ENCODE measurements around the gene RIMBP3C. TPM values are rescaled to one million over a fixed set of nuclear protein-coding genes. Genes with fewer than 3 reads are reported as not detected.
"Not testable (repeated sequence)": the region's sequence is repeated elsewhere in the genome, so short reads cannot be mapped to it uniquely, and the experiment has no call there.

Gene RIMBP3C
- total and polyA plus RNA-seq, 2 donors (not counting 1 experiment from before 2014, with no cell fraction given), result 0.22 to 0.89 TPM

DNA sequence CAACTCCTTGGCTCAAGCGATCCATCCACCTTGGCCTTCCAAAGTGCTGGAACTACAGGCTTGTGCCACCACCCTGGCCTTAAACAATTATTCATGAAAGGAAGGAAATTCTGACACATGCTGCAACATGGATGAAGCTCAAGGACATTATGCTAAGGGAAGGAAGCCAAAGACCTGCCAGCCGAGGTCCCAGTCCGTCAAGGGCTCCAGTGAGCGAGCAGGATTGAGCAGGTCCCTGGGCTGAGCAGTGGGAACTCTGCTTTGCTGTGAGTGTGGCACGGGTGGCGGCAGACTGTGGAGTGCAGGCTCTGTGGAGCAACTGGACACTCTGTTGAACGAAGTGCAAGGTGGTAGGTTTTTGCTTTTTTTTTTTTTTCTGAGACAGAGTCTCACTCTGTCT, 11.4 kb downstream of the RIMBP3C start:
- DNase-seq; H3K27ac ChIP-seq (ENCODE audit: low read length in 2 of 2); POLR2A ChIA-PET; H3K36me3 ChIP-seq (replicated peaks in 1 of 2; ENCODE audit: control extremely low read depth in 1 of 2, control insufficient read depth in 1 of 2, extremely low read depth in 1 of 2, insufficient read depth in 2 of 2, low read length in 1 of 2); H3K27me3 Mint-ChIP-seq; H3K4me1 ChIP-seq (ENCODE audit: control insufficient read depth in 2 of 2, insufficient read depth in 2 of 2, low read length in 2 of 2); H3K9me3 Mint-ChIP-seq (ENCODE audit: insufficient read depth); H2AFZ ChIP-seq (ENCODE audit: insufficient read depth, low read depth, low read length, poor library complexity, severe bottlenecking); CTCF ChIA-PET; H3K4me3 ChIP-seq (ENCODE audit: control extremely low read depth in 1 of 5, extremely low read depth in 1 of 5, insufficient read depth in 1 of 5, low read depth in 2 of 5, low read length in 4 of 5); H3K79me2 ChIP-seq (ENCODE audit: control insufficient read depth, insufficient read depth, low read length); H3K27ac Mint-ChIP-seq; H3K4me3 Mint-ChIP-seq; H3K9ac ChIP-seq (ENCODE audit: low read length); H3K9me3 ChIP-seq (ENCODE audit: control extremely low read depth in 1 of 3, control insufficient read depth in 2 of 3, insufficient read depth in 1 of 3, low read length in 2 of 3); ATAC-seq (ENCODE audit: low read depth); H3K4me2 ChIP-seq (replicated peaks; ENCODE audit: low read depth, low read length, poor library complexity, severe bottlenecking); H3K4me1 Mint-ChIP-seq; H3K27me3 ChIP-seq (replicated peaks in 1 of 4; ENCODE audit: control extremely low read depth in 1 of 4, control insufficient read depth in 3 of 4, insufficient read depth in 4 of 4, low read length in 3 of 4); intact Hi-C loops (cut with micrococcal nuclease); H4K20me1 ChIP-seq (ENCODE audit: control insufficient read depth, insufficient read depth, low read length, poor library complexity, severe bottlenecking): not testable (repeated sequence)
- no CpG with 5 or more reads among the region's 7 CpGs for WGBS (ENCODE audit: insufficient coverage)

DNA sequence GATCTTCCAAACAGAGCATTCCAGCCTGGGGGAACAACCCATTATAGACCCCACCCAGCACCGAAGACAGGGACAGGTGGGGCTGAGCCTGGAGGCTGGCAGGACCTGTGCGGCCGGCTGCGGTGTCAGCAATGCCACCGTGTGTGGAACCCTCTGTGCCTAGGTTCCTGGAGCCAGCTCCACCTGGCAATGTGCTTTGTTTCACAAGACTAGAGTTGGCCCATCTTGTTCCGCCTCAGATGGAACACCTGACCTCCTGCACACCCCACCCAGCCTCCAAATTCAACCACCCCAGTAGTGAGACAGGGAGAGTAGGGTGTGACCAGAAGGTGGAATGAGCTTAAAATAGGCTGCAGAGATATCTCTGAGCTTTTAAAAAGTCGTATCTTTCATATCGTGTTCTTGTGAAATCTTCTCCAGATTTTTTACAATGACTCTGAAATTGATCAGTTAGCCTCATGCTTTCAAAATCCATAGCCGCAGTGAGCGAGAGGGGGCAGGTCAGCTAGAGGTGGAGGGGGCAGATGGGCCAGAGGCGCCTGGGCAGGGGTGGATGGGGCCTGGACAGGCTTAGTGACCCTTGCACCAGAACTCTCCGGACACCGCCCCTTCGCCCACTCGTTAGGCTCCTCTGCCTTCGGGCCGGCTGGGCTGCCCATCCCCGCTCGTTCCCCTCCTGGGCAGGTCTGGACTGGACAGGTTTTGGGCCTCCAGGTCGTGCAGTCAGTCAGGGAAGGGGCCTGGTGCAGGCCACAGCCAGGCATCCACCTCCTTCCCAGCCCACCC, 18.2 kb downstream of the RIMBP3C start:
- H3K79me2 ChIP-seq (ENCODE audit: control insufficient read depth, insufficient read depth, low read length); H3K27me3 ChIP-seq (replicated peaks in 1 of 4; ENCODE audit: control extremely low read depth in 1 of 4, control insufficient read depth in 3 of 4, insufficient read depth in 4 of 4, low read length in 3 of 4); H2AFZ ChIP-seq (ENCODE audit: insufficient read depth, low read depth, low read length, poor library complexity, severe bottlenecking); intact Hi-C loops (cut with micrococcal nuclease); H3K27me3 Mint-ChIP-seq; CTCF ChIA-PET; DNase-seq; H3K9me3 ChIP-seq (ENCODE audit: control extremely low read depth in 1 of 3, control insufficient read depth in 2 of 3, insufficient read depth in 1 of 3, low read length in 2 of 3); H3K9me3 Mint-ChIP-seq (ENCODE audit: insufficient read depth); H3K4me1 Mint-ChIP-seq; H3K4me2 ChIP-seq (replicated peaks; ENCODE audit: low read depth, low read length, poor library complexity, severe bottlenecking); H4K20me1 ChIP-seq (ENCODE audit: control insufficient read depth, insufficient read depth, low read length, poor library complexity, severe bottlenecking); H3K4me3 Mint-ChIP-seq; H3K27ac Mint-ChIP-seq; H3K27ac ChIP-seq (ENCODE audit: low read length in 2 of 2); POLR2A ChIA-PET; ATAC-seq (ENCODE audit: low read depth); H3K4me3 ChIP-seq (ENCODE audit: control extremely low read depth in 1 of 5, extremely low read depth in 1 of 5, insufficient read depth in 1 of 5, low read depth in 2 of 5, low read length in 4 of 5); H3K4me1 ChIP-seq (ENCODE audit: control insufficient read depth in 2 of 2, insufficient read depth in 2 of 2, low read length in 2 of 2); H3K9ac ChIP-seq (ENCODE audit: low read length); H3K36me3 ChIP-seq (replicated peaks in 1 of 2; ENCODE audit: control extremely low read depth in 1 of 2, control insufficient read depth in 1 of 2, extremely low read depth in 1 of 2, insufficient read depth in 2 of 2, low read length in 1 of 2): not testable (repeated sequence)
- WGBS (ENCODE audit: insufficient coverage), result no CpG with 5 or more reads among the region's 20 CpGs

DNA sequence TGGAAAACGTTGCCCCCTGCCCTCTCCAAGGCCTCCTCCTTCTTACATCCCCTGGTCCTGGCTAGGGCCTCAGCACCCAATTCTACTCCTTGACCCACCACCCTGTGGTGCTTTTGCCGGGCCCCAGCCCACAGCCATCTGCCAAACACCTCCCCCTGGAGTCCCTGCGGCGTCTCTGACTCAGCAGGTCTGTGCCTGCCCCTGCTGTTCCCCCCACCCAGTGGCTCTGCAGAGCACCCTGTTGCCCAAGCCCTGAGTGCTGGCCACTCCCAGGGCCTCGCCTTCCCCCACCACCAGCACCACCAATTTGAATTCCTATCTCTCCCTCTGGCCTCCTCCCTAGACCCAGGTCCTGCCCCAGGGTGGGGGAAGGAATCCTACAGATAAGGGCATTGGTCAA, 19.7 kb downstream of the RIMBP3C start:
- H3K4me1 ChIP-seq (ENCODE audit: control insufficient read depth in 2 of 2, insufficient read depth in 2 of 2, low read length in 2 of 2); H3K4me2 ChIP-seq (replicated peaks; ENCODE audit: low read depth, low read length, poor library complexity, severe bottlenecking); POLR2A ChIA-PET; intact Hi-C loops (cut with micrococcal nuclease); H3K4me3 ChIP-seq (ENCODE audit: control extremely low read depth in 1 of 5, extremely low read depth in 1 of 5, insufficient read depth in 1 of 5, low read depth in 2 of 5, low read length in 4 of 5); H2AFZ ChIP-seq (ENCODE audit: insufficient read depth, low read depth, low read length, poor library complexity, severe bottlenecking); H3K27ac Mint-ChIP-seq; H3K79me2 ChIP-seq (ENCODE audit: control insufficient read depth, insufficient read depth, low read length); H3K4me3 Mint-ChIP-seq; H4K20me1 ChIP-seq (ENCODE audit: control insufficient read depth, insufficient read depth, low read length, poor library complexity, severe bottlenecking); DNase-seq; H3K27me3 ChIP-seq (replicated peaks in 1 of 4; ENCODE audit: control extremely low read depth in 1 of 4, control insufficient read depth in 3 of 4, insufficient read depth in 4 of 4, low read length in 3 of 4); H3K9ac ChIP-seq (ENCODE audit: low read length); ATAC-seq (ENCODE audit: low read depth); H3K9me3 ChIP-seq (ENCODE audit: control extremely low read depth in 1 of 3, control insufficient read depth in 2 of 3, insufficient read depth in 1 of 3, low read length in 2 of 3); H3K9me3 Mint-ChIP-seq (ENCODE audit: insufficient read depth); H3K36me3 ChIP-seq (replicated peaks in 1 of 2; ENCODE audit: control extremely low read depth in 1 of 2, control insufficient read depth in 1 of 2, extremely low read depth in 1 of 2, insufficient read depth in 2 of 2, low read length in 1 of 2); H3K27me3 Mint-ChIP-seq; H3K4me1 Mint-ChIP-seq; CTCF ChIA-PET; H3K27ac ChIP-seq (ENCODE audit: low read length in 2 of 2): not testable (repeated sequence)
- no CpG with 5 or more reads among the region's 5 CpGs for WGBS (ENCODE audit: insufficient coverage)

DNA sequence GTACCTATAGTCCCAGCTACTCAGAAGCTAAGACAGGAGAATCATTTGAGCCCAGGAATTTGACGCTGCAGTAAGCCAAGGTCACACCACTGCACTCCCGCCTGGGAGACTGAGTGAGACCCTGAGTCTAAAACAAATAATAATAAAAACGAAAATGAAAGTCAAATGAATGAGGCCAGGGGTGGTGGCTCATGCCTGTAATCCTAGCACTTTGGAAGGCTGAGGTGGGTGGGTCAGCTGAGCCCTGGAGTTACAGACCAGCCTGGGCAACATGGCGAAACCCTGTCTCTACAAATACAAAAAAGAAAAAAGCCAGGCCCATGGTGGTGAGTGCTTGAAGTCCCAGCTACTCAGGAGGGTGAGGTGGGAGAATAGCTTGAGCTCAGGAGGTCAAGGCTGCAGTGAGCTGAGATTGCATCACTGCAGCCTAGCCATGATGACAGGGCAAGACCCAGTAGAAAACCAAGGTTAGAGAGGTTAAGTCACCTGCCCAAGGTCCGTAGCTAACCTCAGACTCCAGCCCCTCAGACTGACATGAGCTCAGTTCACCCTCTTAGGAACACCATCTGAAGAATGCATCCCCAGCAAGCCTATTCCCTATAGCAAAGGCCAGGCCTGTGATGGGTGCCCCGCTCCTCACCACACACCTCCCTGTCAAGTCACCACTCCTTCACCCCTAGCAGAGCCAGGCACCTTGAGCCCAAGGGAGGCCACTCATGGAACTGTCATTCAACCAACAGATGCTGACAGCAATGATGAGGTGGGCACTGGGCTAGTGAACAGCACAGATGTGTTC, 24.4 kb downstream of the RIMBP3C start:
- DNase-seq; H3K27me3 Mint-ChIP-seq; H3K4me3 Mint-ChIP-seq; H3K27ac ChIP-seq (ENCODE audit: low read length in 2 of 2); H3K4me2 ChIP-seq (replicated peaks; ENCODE audit: low read depth, low read length, poor library complexity, severe bottlenecking); POLR2A ChIA-PET; H3K27me3 ChIP-seq (replicated peaks in 1 of 4; ENCODE audit: control extremely low read depth in 1 of 4, control insufficient read depth in 3 of 4, insufficient read depth in 4 of 4, low read length in 3 of 4); intact Hi-C loops (cut with micrococcal nuclease); H3K79me2 ChIP-seq (ENCODE audit: control insufficient read depth, insufficient read depth, low read length); H3K4me1 ChIP-seq (ENCODE audit: control insufficient read depth in 2 of 2, insufficient read depth in 2 of 2, low read length in 2 of 2); ATAC-seq (ENCODE audit: low read depth); CTCF ChIA-PET; H3K9ac ChIP-seq (ENCODE audit: low read length); H4K20me1 ChIP-seq (ENCODE audit: control insufficient read depth, insufficient read depth, low read length, poor library complexity, severe bottlenecking); H3K36me3 ChIP-seq (replicated peaks in 1 of 2; ENCODE audit: control extremely low read depth in 1 of 2, control insufficient read depth in 1 of 2, extremely low read depth in 1 of 2, insufficient read depth in 2 of 2, low read length in 1 of 2); H3K4me3 ChIP-seq (ENCODE audit: control extremely low read depth in 1 of 5, extremely low read depth in 1 of 5, insufficient read depth in 1 of 5, low read depth in 2 of 5, low read length in 4 of 5); H2AFZ ChIP-seq (ENCODE audit: insufficient read depth, low read depth, low read length, poor library complexity, severe bottlenecking); H3K9me3 Mint-ChIP-seq (ENCODE audit: insufficient read depth); H3K9me3 ChIP-seq (ENCODE audit: control extremely low read depth in 1 of 3, control insufficient read depth in 2 of 3, insufficient read depth in 1 of 3, low read length in 2 of 3); H3K4me1 Mint-ChIP-seq; H3K27ac Mint-ChIP-seq: not testable (repeated sequence)
- WGBS (ENCODE audit: insufficient coverage), result no CpG with 5 or more reads among the region's 6 CpGs

Data from B cell (primary cell).